Suprapubic skin (tissue), 4 donors: ENCODE measurements around the gene MRPL53. TPM values are rescaled to one million over a fixed set of nuclear protein-coding genes. Genes with fewer than 3 reads are reported as not detected.

Experiments used
- DNase-seq, 2 donors: peaks; one replicate each; pipeline ENCODE4 v3.0.0-alpha.2; 2019; ENCODE audit warnings: low spot score in 2 of 2
- H3K27ac ChIP-seq: fragments of 200-600 bp; sonication (generic); one replicate; pipeline ENCODE4 v1.5.1; 2019
- H3K27me3 ChIP-seq: fragments of 200-600 bp; sonication (generic); one replicate; pipeline ENCODE4 v1.5.1; 2019
- H3K36me3 ChIP-seq: fragments of 200-600 bp; sonication (generic); one replicate; pipeline ENCODE4 v1.5.1; 2019
- H3K4me1 ChIP-seq: fragments of 200-600 bp; sonication (generic); one replicate; pipeline ENCODE4 v1.5.1; 2019
- H3K4me3 ChIP-seq: fragments of 200-600 bp; sonication (generic); one replicate; pipeline ENCODE4 v1.5.1; 2019; ENCODE audit warnings: mild to moderate bottlenecking
- H3K9me3 ChIP-seq: fragments of 200-600 bp; sonication (generic); one replicate; pipeline ENCODE4 v1.5.1; 2019
- CTCF ChIP-seq, 2 donors: fragments of 200-600 bp in 1 of 2; fragments of 450-650 bp in 1 of 2; sonication (generic) in 1 of 2; IDR thresholded peaks; one replicate each; pipeline ENCODE4 v1.5.1; 2016 to 2019; ENCODE audit warnings: antibody characterized with exemption in 2 of 2, mild to moderate bottlenecking in 1 of 2, moderate library complexity in 1 of 2
- EP300 ChIP-seq: sonication (generic); formaldehyde crosslinking; IDR thresholded peaks from one replicate; pipeline ENCODE4 v1.6.1; 2017; ENCODE audit warnings: antibody characterized with exemption
- POLR2A ChIP-seq, 2 donors: fragments of 450-650 bp; IDR thresholded peaks; one replicate each; pipeline ENCODE4 v1.6.1; 2017; ENCODE audit warnings: antibody characterized with exemption in 2 of 2, mild to moderate bottlenecking in 2 of 2, moderate library complexity in 2 of 2
- POLR2AphosphoS5 ChIP-seq, 3 donors: sonication (generic); formaldehyde crosslinking; IDR thresholded peaks; one replicate each; pipeline ENCODE4 v1.6.1; 2017; ENCODE audit warnings: antibody characterized with exemption in 3 of 3
- WGBS: methylation state at CpG from one replicate; pipeline ENCODE4 v1.1.5; 2018; 5-methylcytosine and 5-hydroxymethylcytosine counted together
- total RNA-seq, 4 donors: library from RNA; depleted of rRNA; stranded (reverse); fragments of >200 nt; gene quantifications; one replicate each; pipeline ENCODE4 v1.1.0, GENCODE V29; 2016

MRPL53 gene
- total RNA-seq, 4 donors from 2014 or later, result 13.1 to 36.0 (median 26.7) TPM

- DNase-seq, result no peak
- Histone ChIP-seq H3K27me3 (peaks cover 100% of the 10 kb centered on the region), H3K4me1 (peaks cover 37% of the 10 kb centered on the region), H3K4me3 (peak within 1 kb of the TSS; percentile 27), H3K36me3 (no peaks in the 10 kb centered on the region), H3K27ac (no peak within 1 kb of the TSS), H3K9me3 (no peaks in the 10 kb centered on the region)
- 0% methylated on average over 17 of the region's 82 CpGs for whole genome bisulfite sequencing
- TF ChIP-seq POLR2A (IDR thresholded peaks at IDR 0.05) (no peak), EP300 (no peak), CTCF (IDR thresholded peaks at IDR 0.05) (no peak), POLR2AphosphoS5 (IDR thresholded peaks at IDR 0.05) (no peak)
These were observed 42.1 kb upstream of the MRPL53 start, which contains the start of gene TLX2 for GRCh38 chr2:74514368-74515270. TSS of gene TLX2 (plus strand) at chr2:74514450. CDS start at chr2:74514807, 357 bp downstream.

- no peak overlapping the region for H3K27ac ChIP-seq
- no peaks in the 10 kb centered on the region for H3K9me3 ChIP-seq
- WGBS, result 11% methylated on average over 20 of the region's 52 CpGs
- peaks cover 37% of the 10 kb centered on the region for H3K4me1 ChIP-seq
- TF ChIP-seq CTCF (IDR thresholded peaks at IDR 0.05) (no peak), EP300 (no peak), POLR2AphosphoS5 (IDR thresholded peaks at IDR 0.05) (peak in 1 of 3 donors; percentile 83), POLR2A (IDR thresholded peaks at IDR 0.05) (no peak)
- no peak for DNase-seq
- peaks cover 97% of the 10 kb centered on the region for H3K27me3 ChIP-seq
- H3K4me3 ChIP-seq, result peak overlapping the region; percentile 27
- H3K36me3 ChIP-seq, result no peaks in the 10 kb centered on the region
These were observed 41.3 kb upstream of the MRPL53 start for GRCh38 chr2:74513605-74514367.

- Histone ChIP-seq H3K36me3 (no peaks in the 10 kb centered on the region), H3K27me3 (peaks cover 88% of the 10 kb centered on the region), H3K9me3 (no peaks in the 10 kb centered on the region), H3K4me1 (peaks cover 43% of the 10 kb centered on the region), H3K27ac (no peak overlapping the region), H3K4me3 (no peak overlapping the region)
- TF ChIP-seq POLR2AphosphoS5 (IDR thresholded peaks at IDR 0.05) (no peak), CTCF (IDR thresholded peaks at IDR 0.05) (no peak), EP300 (no peak), POLR2A (IDR thresholded peaks at IDR 0.05) (no peak)
- DNase-seq, result no peak
- WGBS, result 19% methylated on average over 13 of the region's 36 CpGs
These were observed 40.5 kb upstream of the MRPL53 start for GRCh38 chr2:74512744-74513604.

GRCh38 chr2:74511104-74511989 lies 38.9 kb upstream of the MRPL53 start:
- DNase-seq, result no peak
- Histone ChIP-seq H3K4me1 (peaks cover 50% of the 10 kb centered on the region), H3K27ac (no peak overlapping the region), H3K4me3 (no peak overlapping the region), H3K36me3 (no peaks in the 10 kb centered on the region), H3K9me3 (no peaks in the 10 kb centered on the region), H3K27me3 (peaks cover 72% of the 10 kb centered on the region)
- TF ChIP-seq POLR2A (IDR thresholded peaks at IDR 0.05) (no peak), POLR2AphosphoS5 (IDR thresholded peaks at IDR 0.05) (no peak), CTCF (IDR thresholded peaks at IDR 0.05) (no peak), EP300 (no peak)
- WGBS, result 54% methylated on average over 10 of the region's 11 CpGs
